ENCODE results near the gene OR1I1. TPM values are rescaled to one million over a fixed set of nuclear protein-coding genes. Genes with fewer than 3 reads are reported as not detected.

Gene OR1I1
- polyA plus RNA-seq: not detected in 2 replicates

GRCh38 chr19:15081911-15082310, at the start of gene OR1I1:
TSS of gene OR1I1 (plus strand) at chr19:15082211. CDS start at chr19:15087066, 4,855 bp downstream.

GRCh38 chr19:15048885-15049541, 33.0 kb upstream of the OR1I1 start, which contains the start of gene CASP14:
TSS of gene CASP14 (plus strand) at chr19:15049480. CDS start at chr19:15052252, 2,772 bp downstream.

GRCh38 chr19:15107061-15108010, 25.3 kb downstream of the OR1I1 start, which contains the start of gene SYDE1:
TSS of gene SYDE1 (plus strand) at chr19:15107401. CDS start at chr19:15107434, 33 bp downstream.

Other genes with a start within 250 kb of the OR1I1 start
- not detected in 2 replicates for gene OR7A5, start 247.0 kb upstream of the OR1I1 start, polyA plus RNA-seq
- gene OR7C1, start 247.0 kb upstream of the OR1I1 start, polyA plus RNA-seq: 0.09 and 0.10 TPM in 2 replicates
- gene OR7A10, start 233.3 kb upstream of the OR1I1 start, polyA plus RNA-seq: not detected in 2 replicates
- not detected in 2 replicates for gene OR7A17, start 196.1 kb upstream of the OR1I1 start, polyA plus RNA-seq
- gene OR7C2, start 140.7 kb upstream of the OR1I1 start, polyA plus RNA-seq: not detected in 2 replicates
- 292 and 494 TPM in 2 replicates for gene SLC1A6, start 102.3 kb upstream of the OR1I1 start, polyA plus RNA-seq
- not detected in 2 replicates for gene CASP14, start 32.7 kb upstream of the OR1I1 start, polyA plus RNA-seq
- not detected in 2 replicates for gene SYDE1, start 25.2 kb downstream of the OR1I1 start, polyA plus RNA-seq
- 0.41 and 0.54 TPM in 2 replicates for gene NOTCH3, start 118.8 kb downstream of the OR1I1 start, polyA plus RNA-seq
- not detected in 2 replicates for gene EPHX3, start 150.2 kb downstream of the OR1I1 start, polyA plus RNA-seq